HepG2 (cell line): ENCODE data around the gene PPARA. TPM values are rescaled to one million over a fixed set of nuclear protein-coding genes. Genes with fewer than 3 reads are reported as not detected.

ENCODE experiments used
- HMGA1 ChIP-seq: sonication (generic); formaldehyde crosslinking; conservative IDR thresholded peaks from 2 replicates; pipeline ENCODE4 v1.4.0; 2020; ENCODE audit warnings: missing genetic modification reagents
- KLF6 ChIP-seq: IDR thresholded peaks from 2 replicates; pipeline ENCODE4 v1.8.0; 2016; ENCODE audit warnings: missing biosample characterization, missing genetic modification reagents
- MYNN ChIP-seq: sonication (generic); formaldehyde crosslinking; IDR thresholded peaks from 2 replicates; pipeline ENCODE4 v1.4.0; 2020; ENCODE audit warnings: mild to moderate bottlenecking, low read depth, missing genetic modification reagents
- RNF219 ChIP-seq: sonication (generic); formaldehyde crosslinking; IDR thresholded peaks from 2 replicates; pipeline ENCODE4 v1.5.0; 2020; ENCODE audit warnings: mild to moderate bottlenecking, missing genetic modification reagents
- SP4 ChIP-seq: sonication (generic); formaldehyde crosslinking; IDR thresholded peaks from 2 replicates; pipeline ENCODE4 v1.8.1; 2023; ENCODE audit warnings: mild to moderate bottlenecking, missing genetic modification reagents
- SRSF1 ChIP-seq: fragments of 200-400 bp; formaldehyde crosslinking; optimal IDR thresholded peaks from 2 replicates; pipeline ENCODE3; 2017; ENCODE audit warnings: mild to moderate bottlenecking, low read depth, low read length, moderate library complexity
- TERF1 ChIP-seq: sonication (generic); formaldehyde crosslinking; IDR thresholded peaks from 2 replicates; pipeline ENCODE4 v1.8.0; 2022; ENCODE audit warnings: mild to moderate bottlenecking, missing genetic modification reagents, moderate library complexity
- ZBTB2 ChIP-seq: sonication (generic); formaldehyde crosslinking; IDR thresholded peaks from 2 replicates; pipeline ENCODE4 v1.8.0; 2022; ENCODE audit warnings: low read depth, missing genetic modification reagents
- ZBTB44 ChIP-seq: sonication (generic); formaldehyde crosslinking; IDR thresholded peaks from 2 replicates; pipeline ENCODE4 v1.4.0; 2020; ENCODE audit warnings: missing genetic modification reagents
- ZHX1 ChIP-seq: sonication (generic); formaldehyde crosslinking; IDR thresholded peaks from 2 replicates; pipeline ENCODE4 v1.8.1; 2022; ENCODE audit warnings: low read depth, mild to moderate bottlenecking, missing genetic modification reagents
- ZNF234 ChIP-seq: sonication (generic); formaldehyde crosslinking; conservative IDR thresholded peaks from 2 replicates; pipeline ENCODE4 v1.5.1; 2020; ENCODE audit warnings: mild to moderate bottlenecking, missing genetic modification reagents
- ZNF30 ChIP-seq: sonication (generic); formaldehyde crosslinking; IDR thresholded peaks from 2 replicates; pipeline ENCODE4 v1.5.0; 2020; ENCODE audit warnings: mild to moderate bottlenecking, missing genetic modification reagents
- ZNF441 ChIP-seq: sonication (generic); formaldehyde crosslinking; IDR thresholded peaks from 2 replicates; pipeline ENCODE4 v1.7.0; 2021; ENCODE audit warnings: missing genetic modification reagents, borderline replicate concordance
- ZNF484 ChIP-seq: sonication (generic); formaldehyde crosslinking; IDR thresholded peaks from 2 replicates; pipeline ENCODE4 v1.5.1; 2020; ENCODE audit warnings: mild to moderate bottlenecking, low read depth, missing genetic modification reagents, borderline replicate concordance
- ZNF501 ChIP-seq: sonication (generic); formaldehyde crosslinking; IDR thresholded peaks from 2 replicates; pipeline ENCODE4 v1.5.1; 2020; ENCODE audit warnings: mild to moderate bottlenecking, moderate library complexity, missing genetic modification reagents
- ZNF557 ChIP-seq: sonication (generic); formaldehyde crosslinking; IDR thresholded peaks from 2 replicates; pipeline ENCODE4 v1.4.0; 2020; ENCODE audit warnings: missing genetic modification reagents
- ZNF660 ChIP-seq: sonication (generic); formaldehyde crosslinking; IDR thresholded peaks from 2 replicates; pipeline ENCODE4 v1.5.1; 2020; ENCODE audit warnings: mild to moderate bottlenecking, low read depth, missing genetic modification reagents, borderline replicate concordance
- ZNF777 ChIP-seq: sonication (generic); formaldehyde crosslinking; IDR thresholded peaks from 2 replicates; pipeline ENCODE4 v1.4.0; 2020; ENCODE audit warnings: missing genetic modification reagents
- ZNF782 ChIP-seq: sonication (generic); formaldehyde crosslinking; IDR thresholded peaks from 2 replicates; pipeline ENCODE4 v1.4.0; 2020; ENCODE audit warnings: missing genetic modification reagents, mild to moderate bottlenecking, borderline replicate concordance
- ZSCAN25 ChIP-seq: sonication (generic); formaldehyde crosslinking; IDR thresholded peaks from 2 replicates; pipeline ENCODE4 v1.8.0; 2022; ENCODE audit warnings: mild to moderate bottlenecking, missing genetic modification reagents
- polyA plus RNA-seq, 8 experiments: library from polyadenylated mRNA; depleted of rRNA in 3 of 8; stranded (reverse) in 7 of 8; unstranded in 1 of 8; fragments of >200 nt; fragmentation: Illumina TruSeq in 4 of 8; extraction: Trizol in 4 of 8; gene quantifications; 2 replicates each; pipeline versions ENCODE4 v1.2.1 to v1.2.3, GENCODE V29; 2011 to 2016; ENCODE audit warnings: low read depth in 4 of 8, missing spikeins in 1 of 8, mixed read lengths in 1 of 8; ENCODE audit not compliant: insufficient read depth in 1 of 8
- total RNA-seq, 5 experiments: library from RNA; depleted of rRNA; stranded (reverse); fragments of >200 nt; fragmentation: Illumina TruSeq; extraction: Trizol; gene quantifications; 2 replicates each; pipeline ENCODE4 v1.2.3, GENCODE V29; 2016; ENCODE audit warnings: low read depth in 1 of 5

PPARA gene
- total and polyA plus RNA-seq, 2 of the 13 experiments (the other 11 are each of a cell fraction or from before 2014, with no cell fraction given): 18.2 to 24.7 TPM

- no peak for TF ChIP-seq RNF219 (CRISPR knock-in tag)
- no peak for TF ChIP-seq ZBTB44 (CRISPR knock-in tag)
- peak; percentile 58; the same call in 1 of the 2 replicates for TF ChIP-seq ZSCAN25 (CRISPR knock-in tag)
- peak; percentile 70 for TF ChIP-seq ZNF777 (CRISPR knock-in tag)
- TF ChIP-seq ZNF234 (CRISPR knock-in tag): peak; percentile 71
- TF ChIP-seq ZNF660 (CRISPR knock-in tag): no peak
- peak; percentile 88 for TF ChIP-seq ZNF501 (CRISPR knock-in tag)
- TF ChIP-seq TERF1 (CRISPR knock-in tag): 0 out of 2 replicates have a peak, but pooled peaks have one; percentile 72
- TF ChIP-seq ZHX1 (CRISPR knock-in tag): peak; percentile 51; the same call in 1 of the 2 replicates
- no peak; the same call in 1 of the 2 replicates for TF ChIP-seq ZBTB2 (CRISPR knock-in tag)
- TF ChIP-seq KLF6 (CRISPR knock-in tag): peak; percentile 92
- TF ChIP-seq SRSF1: peak; percentile 76
- no peak for TF ChIP-seq MYNN
- no peak; the same call in 1 of the 2 replicates for TF ChIP-seq ZNF30 (CRISPR knock-in tag)
- no peak; the same call in 1 of the 2 replicates for TF ChIP-seq ZNF441 (CRISPR knock-in tag)
- peak; percentile 83; the same call in 1 of the 2 replicates for TF ChIP-seq ZNF484 (CRISPR knock-in tag)
- TF ChIP-seq ZNF557 (CRISPR knock-in tag): no peak
- TF ChIP-seq HMGA1 (CRISPR knock-in tag): no peak
- TF ChIP-seq SP4 (CRISPR knock-in tag): peak; percentile 83
- no peak; the same call in 1 of the 2 replicates for TF ChIP-seq ZNF782 (CRISPR knock-in tag)
Measured at GRCh38 chr22:46250035-46250782, 99.9 kb downstream of the PPARA start, which contains the start of gene CDPF1 (continued).
